ENCODE data around the gene MPDZ. TPM values are rescaled to one million over a fixed set of nuclear protein-coding genes. Genes with fewer than 3 reads are reported as not detected.

Gene MPDZ
- total and polyA plus RNA-seq, 4 donors: 60.1 to 86.0 (median 78.7) TPM

DNA sequence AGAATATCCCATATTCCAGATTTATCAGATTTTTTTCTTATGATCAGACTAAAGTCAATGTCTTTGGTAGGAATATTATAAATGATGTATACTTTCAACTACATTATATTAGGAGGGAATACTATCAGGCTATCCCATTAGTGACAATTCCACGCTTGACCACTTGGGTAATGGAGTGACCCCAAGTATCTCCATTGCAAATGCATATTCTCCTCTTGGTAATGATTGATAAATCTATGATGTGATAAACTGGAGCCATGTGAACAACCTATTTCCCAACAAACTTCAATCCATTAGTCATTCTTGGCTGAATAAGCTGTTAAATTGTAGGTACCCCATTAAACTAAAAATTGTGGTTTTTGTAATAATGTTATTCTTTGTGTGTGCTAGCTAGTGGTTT, 12.2 kb upstream of the MPDZ start:
- no peak for DNase-seq (ENCODE audit: low read depth in 4 of 6, low spot score in 6 of 6)
- Histone ChIP-seq H3K27me3 (ENCODE audit: control insufficient read depth, insufficient read depth, low read length) (no peaks in the 10 kb centered on the region), H3K9me3 (ENCODE audit: control insufficient read depth, insufficient read depth, low read length) (no peaks in the 10 kb centered on the region), H3K27ac (ENCODE audit: low read depth, low read length) (no peak overlapping the region), H3K4me1 (ENCODE audit: control insufficient read depth, insufficient read depth, low read length) (no peaks in the 10 kb centered on the region), H3K36me3 (ENCODE audit: control insufficient read depth, insufficient read depth, low read length) (no peaks in the 10 kb centered on the region), H3K4me3 (ENCODE audit: low read depth, low read length) (no peak overlapping the region)
- no CpG with 5 or more reads among the region's 1 CpG for WGBS (ENCODE audit: insufficient coverage)

DNA sequence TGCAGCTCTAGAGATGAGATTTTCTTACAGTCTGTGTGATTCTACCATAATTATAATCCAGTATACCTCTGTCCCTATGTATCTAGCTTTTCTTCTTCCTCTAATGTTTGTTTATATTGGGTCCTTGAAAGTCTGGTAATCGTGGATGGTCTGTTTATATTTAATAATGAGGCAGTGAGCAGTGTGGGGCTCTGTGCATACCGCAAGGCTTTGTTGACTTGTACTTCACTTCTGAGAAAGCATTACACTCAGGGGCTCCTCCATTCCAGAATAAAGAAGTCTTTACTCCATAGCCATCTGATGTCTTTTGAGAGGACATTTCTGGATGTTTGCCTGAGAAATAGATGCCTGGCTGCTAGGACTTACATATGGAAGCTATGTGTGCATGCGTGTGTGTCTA, 4.5 kb upstream of the MPDZ start:
- no peak for DNase-seq (ENCODE audit: low read depth in 4 of 6, low spot score in 6 of 6)
- Histone ChIP-seq H3K4me3 (ENCODE audit: low read depth, low read length) (no peak overlapping the region), H3K9me3 (ENCODE audit: control insufficient read depth, insufficient read depth, low read length) (no peaks in the 10 kb centered on the region), H3K4me1 (ENCODE audit: control insufficient read depth, insufficient read depth, low read length) (no peaks in the 10 kb centered on the region), H3K27ac (ENCODE audit: low read depth, low read length) (no peak overlapping the region), H3K36me3 (ENCODE audit: control insufficient read depth, insufficient read depth, low read length) (no peaks in the 10 kb centered on the region), H3K27me3 (ENCODE audit: control insufficient read depth, insufficient read depth, low read length) (no peaks in the 10 kb centered on the region)
- 83% methylated on average over 1 of the region's 3 CpGs for WGBS (ENCODE audit: insufficient coverage)

DNA sequence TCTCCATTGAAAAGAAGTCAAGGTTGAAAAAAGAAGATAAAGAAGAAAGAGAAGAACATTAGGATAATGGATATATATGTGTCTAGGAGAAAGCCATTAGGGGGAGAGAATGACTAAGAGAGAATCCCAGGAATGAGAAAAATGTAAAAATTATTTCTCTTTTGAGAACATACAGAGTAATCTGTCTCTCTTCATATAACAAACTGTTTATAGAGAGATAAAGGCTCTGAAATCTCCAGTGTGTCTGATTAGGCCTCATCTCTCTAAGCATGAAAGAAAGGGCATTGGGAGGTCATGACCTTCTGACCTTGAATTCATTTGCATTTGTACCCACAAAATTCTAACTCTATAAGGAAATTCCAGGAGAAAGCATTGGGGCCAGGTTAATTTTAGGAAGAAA, 3.5 kb upstream of the MPDZ start:
- no peak for DNase-seq (ENCODE audit: low read depth in 4 of 6, low spot score in 6 of 6)
- no peaks in the 10 kb centered on the region for H3K36me3 ChIP-seq (ENCODE audit: control insufficient read depth, insufficient read depth, low read length)
- H3K27me3 ChIP-seq (ENCODE audit: control insufficient read depth, insufficient read depth, low read length): no peaks in the 10 kb centered on the region
- H3K9me3 ChIP-seq (ENCODE audit: control insufficient read depth, insufficient read depth, low read length): no peaks in the 10 kb centered on the region
- peaks cover 5% of the 10 kb centered on the region for H3K4me1 ChIP-seq (ENCODE audit: control insufficient read depth, insufficient read depth, low read length)
- H3K4me3 ChIP-seq (ENCODE audit: low read depth, low read length): no peak overlapping the region
- H3K27ac ChIP-seq (ENCODE audit: low read depth, low read length): no peak overlapping the region

DNA sequence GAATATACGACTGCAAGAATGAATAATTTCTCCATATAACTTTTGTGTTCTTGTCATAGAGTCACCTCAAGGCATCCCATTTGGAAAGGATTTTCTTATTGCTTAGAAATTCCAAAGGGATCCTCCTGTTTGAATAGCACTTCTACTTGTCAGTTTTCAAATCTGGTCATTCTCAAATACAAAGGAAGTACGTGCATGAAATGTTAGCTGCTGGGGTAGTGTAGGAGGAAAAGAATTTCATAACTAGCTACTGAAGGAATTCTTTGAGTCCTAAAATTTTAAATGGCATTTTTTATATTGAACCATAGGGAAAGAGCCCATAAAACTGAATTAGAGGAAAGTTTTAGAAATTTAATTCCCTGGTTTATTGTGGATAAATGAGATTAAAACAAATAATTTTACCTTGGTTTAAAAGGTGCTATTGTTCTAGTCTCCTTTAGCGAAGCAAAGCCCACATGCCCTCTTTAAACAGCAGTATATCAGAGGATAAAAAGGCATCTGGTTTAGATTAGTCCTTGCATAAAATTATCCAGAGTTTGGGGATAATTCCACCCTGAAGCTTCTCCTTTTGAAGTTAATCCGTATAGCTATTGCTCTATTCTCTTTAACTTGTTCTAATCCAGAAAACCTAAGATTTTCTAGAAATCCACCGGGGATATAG, 2.0 kb upstream of the MPDZ start:
- no CpG with 5 or more reads among the region's 5 CpGs for WGBS (ENCODE audit: insufficient coverage)
- DNase-seq (ENCODE audit: low read depth in 4 of 6, low spot score in 6 of 6): no peak
- no peak overlapping the region for H3K27ac ChIP-seq (ENCODE audit: low read depth, low read length)

DNA sequence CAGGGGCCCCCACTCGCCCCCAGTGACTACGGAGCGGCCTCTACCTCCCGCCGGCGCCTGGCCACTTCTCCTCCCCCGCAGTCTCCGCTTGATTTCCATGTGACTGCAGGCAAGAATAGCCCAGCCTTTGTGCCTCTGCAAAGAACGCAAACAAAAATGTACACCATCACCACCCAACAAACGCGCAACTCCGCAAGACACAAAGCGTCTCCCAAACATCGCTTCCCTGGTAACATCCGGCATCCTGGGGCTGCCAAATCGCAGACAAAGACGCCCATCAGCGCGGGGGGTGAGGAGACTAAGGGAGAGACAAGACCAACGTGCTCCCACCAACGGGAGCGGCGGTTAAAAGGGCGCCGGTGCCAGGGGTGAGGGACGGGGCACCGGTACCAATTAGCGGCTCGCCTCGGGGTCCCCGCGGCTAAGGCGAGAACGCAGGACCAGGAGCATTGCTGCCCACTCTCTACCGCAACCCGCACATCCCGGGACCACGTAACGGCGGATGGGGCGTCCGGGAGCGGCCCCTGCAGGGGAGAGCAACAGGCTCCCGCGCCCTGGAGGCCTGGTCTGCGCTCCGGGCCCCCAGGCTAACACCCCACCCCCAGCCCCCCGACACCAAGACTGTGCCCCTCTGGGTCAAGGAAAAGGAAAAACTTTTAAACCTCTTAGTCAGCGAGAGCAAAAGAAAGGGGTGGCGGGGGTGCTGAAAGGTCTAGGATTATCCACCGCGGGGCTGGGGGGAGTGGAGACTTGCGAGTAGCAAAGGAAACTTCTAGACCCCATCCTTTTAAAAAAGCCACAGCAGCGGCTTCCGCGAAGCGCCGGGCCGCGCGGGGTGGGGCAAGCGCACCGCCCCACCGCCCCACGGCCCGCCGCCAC, 885 bp downstream of the MPDZ start:
- 0% methylated on average over 40 of the region's 67 CpGs for WGBS (ENCODE audit: insufficient coverage)
- no peaks in the 10 kb centered on the region for H3K36me3 ChIP-seq (ENCODE audit: control insufficient read depth, insufficient read depth, low read length)
- peak overlapping the region; percentile 90 for H3K27ac ChIP-seq (ENCODE audit: low read depth, low read length)
- DNase-seq (ENCODE audit: low read depth in 4 of 6, low spot score in 6 of 6): peak; percentile 45 to 89 (median 60)
- no peaks in the 10 kb centered on the region for H3K9me3 ChIP-seq (ENCODE audit: control insufficient read depth, insufficient read depth, low read length)
- H3K27me3 ChIP-seq (ENCODE audit: control insufficient read depth, insufficient read depth, low read length): no peaks in the 10 kb centered on the region
- peaks cover 10% of the 10 kb centered on the region for H3K4me1 ChIP-seq (ENCODE audit: control insufficient read depth, insufficient read depth, low read length)
- peak overlapping the region; percentile 77 for H3K4me3 ChIP-seq (ENCODE audit: low read depth, low read length)

More for the DNA sequence above, 2.0 kb upstream of the MPDZ start:
- Histone ChIP-seq H3K4me1 (ENCODE audit: control insufficient read depth, insufficient read depth, low read length) (peaks cover 10% of the 10 kb centered on the region), H3K4me3 (ENCODE audit: low read depth, low read length) (no peak overlapping the region), H3K27me3 (ENCODE audit: control insufficient read depth, insufficient read depth, low read length) (no peaks in the 10 kb centered on the region), H3K36me3 (ENCODE audit: control insufficient read depth, insufficient read depth, low read length) (no peaks in the 10 kb centered on the region), H3K9me3 (ENCODE audit: control insufficient read depth, insufficient read depth, low read length) (no peaks in the 10 kb centered on the region)

DNA sequence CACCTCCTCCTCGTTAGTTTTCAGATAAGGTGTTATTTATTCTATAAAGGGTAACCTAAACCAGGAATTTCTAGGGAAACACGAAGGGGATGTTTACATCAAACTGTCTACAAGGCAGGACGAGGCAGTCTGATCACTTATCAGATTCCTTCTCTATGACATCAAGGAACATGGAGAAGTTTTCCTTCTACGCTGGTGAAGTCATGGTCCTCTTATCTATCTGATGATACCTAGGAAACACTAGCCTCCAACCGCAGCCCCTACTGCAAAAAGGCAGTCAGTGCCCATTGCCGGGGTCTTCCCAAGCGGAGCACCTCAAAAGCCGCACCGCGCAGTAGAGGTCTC, 1.5 kb downstream of the MPDZ start:
- Histone ChIP-seq H3K27ac (ENCODE audit: low read depth, low read length) (peak overlapping the region; percentile 90), H3K36me3 (ENCODE audit: control insufficient read depth, insufficient read depth, low read length) (no peaks in the 10 kb centered on the region), H3K9me3 (ENCODE audit: control insufficient read depth, insufficient read depth, low read length) (no peaks in the 10 kb centered on the region), H3K27me3 (ENCODE audit: control insufficient read depth, insufficient read depth, low read length) (no peaks in the 10 kb centered on the region), H3K4me1 (ENCODE audit: control insufficient read depth, insufficient read depth, low read length) (peaks cover 10% of the 10 kb centered on the region), H3K4me3 (ENCODE audit: low read depth, low read length) (peak overlapping the region; percentile 77)
- no peak for DNase-seq (ENCODE audit: low read depth in 4 of 6, low spot score in 6 of 6)
- 8% methylated on average over 7 of the region's 10 CpGs for WGBS (ENCODE audit: insufficient coverage)

DNA sequence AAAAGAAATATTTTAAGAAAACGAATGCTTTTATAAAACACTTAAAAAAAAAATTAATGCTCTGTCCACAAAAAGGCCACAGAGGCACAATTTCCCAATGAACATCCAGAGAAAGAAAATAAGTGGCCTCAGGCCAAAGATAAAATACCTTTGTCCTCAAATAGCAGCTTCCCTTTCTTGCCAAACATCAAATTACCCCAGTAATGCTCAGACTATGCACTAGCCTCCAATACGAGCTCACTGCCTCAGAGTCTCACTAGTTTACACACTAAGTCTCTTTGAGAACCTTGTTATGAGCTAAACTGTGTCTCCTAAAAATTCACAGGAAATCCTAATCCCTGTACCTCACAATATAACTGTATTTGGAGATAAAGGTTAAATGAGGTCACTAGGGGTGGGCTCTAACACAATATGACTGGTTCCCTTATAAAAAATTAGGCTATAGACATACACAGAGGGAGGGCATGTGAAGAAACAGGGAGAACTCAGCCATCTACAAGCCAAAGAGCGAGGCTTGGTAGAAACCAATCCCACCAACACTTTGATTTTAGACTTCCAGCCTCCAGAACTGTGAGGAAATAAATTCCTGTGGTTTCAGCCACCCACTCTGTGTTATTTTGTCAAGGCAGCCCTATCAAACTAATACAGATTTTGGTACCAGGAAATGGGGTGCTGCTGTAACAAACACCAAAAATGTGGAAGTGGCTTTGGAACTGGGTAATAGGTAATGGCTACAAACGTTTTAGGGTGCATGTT, 4.4 kb downstream of the MPDZ start:
- DNase-seq (ENCODE audit: low read depth in 4 of 6, low spot score in 6 of 6): no peak
- H3K9me3 ChIP-seq (ENCODE audit: control insufficient read depth, insufficient read depth, low read length): no peaks in the 10 kb centered on the region
- no peaks in the 10 kb centered on the region for H3K36me3 ChIP-seq (ENCODE audit: control insufficient read depth, insufficient read depth, low read length)
- H3K4me3 ChIP-seq (ENCODE audit: low read depth, low read length): no peak overlapping the region
- WGBS (ENCODE audit: insufficient coverage): 40% methylated on average over 1 of the region's 4 CpGs
- peaks cover 10% of the 10 kb centered on the region for H3K4me1 ChIP-seq (ENCODE audit: control insufficient read depth, insufficient read depth, low read length)
- H3K27me3 ChIP-seq (ENCODE audit: control insufficient read depth, insufficient read depth, low read length): no peaks in the 10 kb centered on the region
- H3K27ac ChIP-seq (ENCODE audit: low read depth, low read length): no peak overlapping the region

DNA sequence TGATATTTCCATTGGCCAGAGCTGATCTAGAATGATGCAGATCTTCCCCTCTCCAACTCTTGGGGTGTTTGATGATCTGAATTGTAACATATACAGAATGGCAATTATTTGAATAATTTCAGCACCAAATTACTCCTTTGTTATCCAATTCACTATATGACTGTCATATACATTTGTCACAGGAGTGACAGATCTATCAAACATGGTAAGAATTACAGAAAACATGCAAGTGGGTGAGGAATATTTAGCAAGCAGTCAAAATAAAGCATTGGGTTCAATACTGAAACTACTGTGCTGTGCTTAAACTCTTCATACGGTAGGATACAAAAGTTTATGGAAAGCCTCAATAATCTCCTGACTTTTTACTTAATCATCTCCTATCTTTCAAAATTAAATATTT, 8.8 kb downstream of the MPDZ start:
- H3K27ac ChIP-seq (ENCODE audit: low read depth, low read length): no peak overlapping the region
- H3K27me3 ChIP-seq (ENCODE audit: control insufficient read depth, insufficient read depth, low read length): no peaks in the 10 kb centered on the region
- no peaks in the 10 kb centered on the region for H3K4me1 ChIP-seq (ENCODE audit: control insufficient read depth, insufficient read depth, low read length)
- H3K36me3 ChIP-seq (ENCODE audit: control insufficient read depth, insufficient read depth, low read length): no peaks in the 10 kb centered on the region
- DNase-seq (ENCODE audit: low read depth in 4 of 6, low spot score in 6 of 6): no peak
- H3K9me3 ChIP-seq (ENCODE audit: control insufficient read depth, insufficient read depth, low read length): no peaks in the 10 kb centered on the region
- no CpG with 5 or more reads among the region's 1 CpG for WGBS (ENCODE audit: insufficient coverage)
- H3K4me3 ChIP-seq (ENCODE audit: low read depth, low read length): no peak overlapping the region

DNA sequence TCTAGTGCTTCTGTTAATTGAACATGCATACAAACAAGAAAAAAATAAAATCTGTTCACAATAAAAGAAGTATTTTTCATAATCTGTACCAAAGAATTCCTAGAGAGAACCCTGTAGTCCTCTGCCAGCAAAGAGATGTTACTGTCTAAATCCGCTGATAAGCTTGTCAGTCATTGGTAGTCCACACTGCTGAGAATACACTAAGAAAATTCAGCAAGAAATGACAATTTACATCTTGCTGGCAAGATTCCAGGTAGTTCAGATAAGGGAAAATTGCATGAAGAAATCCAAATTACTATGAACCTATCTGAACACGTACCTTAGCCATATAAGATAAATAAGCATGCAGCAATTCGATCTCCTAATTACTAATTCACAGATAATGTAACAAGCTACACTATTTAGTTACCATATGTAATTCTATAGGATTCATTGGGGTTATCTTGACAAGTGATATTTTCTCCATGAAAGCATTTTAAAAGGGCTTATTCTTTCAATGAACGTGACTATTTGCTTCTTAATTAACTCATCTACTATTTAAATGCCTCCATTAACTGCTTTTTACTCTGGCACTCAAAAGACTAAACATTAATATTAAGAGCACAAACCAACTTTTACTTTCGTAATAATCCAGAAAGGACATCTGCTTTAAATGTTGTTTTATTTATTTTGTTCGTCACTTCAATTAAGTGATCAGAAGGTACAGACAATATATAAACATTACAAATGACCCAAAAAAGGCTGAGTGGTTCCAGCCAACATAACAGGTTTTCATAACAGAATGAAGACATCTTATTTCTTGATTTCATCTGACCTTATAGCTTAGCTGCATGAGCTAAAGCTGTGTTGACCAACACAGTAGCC, 9.7 kb downstream of the MPDZ start:
- no CpG with 5 or more reads among the region's 6 CpGs for WGBS (ENCODE audit: insufficient coverage)
- no peak overlapping the region for H3K27ac ChIP-seq (ENCODE audit: low read depth, low read length)
- H3K27me3 ChIP-seq (ENCODE audit: control insufficient read depth, insufficient read depth, low read length): no peaks in the 10 kb centered on the region
- no peaks in the 10 kb centered on the region for H3K9me3 ChIP-seq (ENCODE audit: control insufficient read depth, insufficient read depth, low read length)
- H3K4me1 ChIP-seq (ENCODE audit: control insufficient read depth, insufficient read depth, low read length): peaks cover 7% of the 10 kb centered on the region
- H3K4me3 ChIP-seq (ENCODE audit: low read depth, low read length): no peak overlapping the region
- H3K36me3 ChIP-seq (ENCODE audit: control insufficient read depth, insufficient read depth, low read length): no peaks in the 10 kb centered on the region
- DNase-seq (ENCODE audit: low read depth in 4 of 6, low spot score in 6 of 6): peak in 2 of 6 donors; percentile 29 to 37
